ENCODE measurements around the gene PYGO2.

Gene PYGO2

DNA sequence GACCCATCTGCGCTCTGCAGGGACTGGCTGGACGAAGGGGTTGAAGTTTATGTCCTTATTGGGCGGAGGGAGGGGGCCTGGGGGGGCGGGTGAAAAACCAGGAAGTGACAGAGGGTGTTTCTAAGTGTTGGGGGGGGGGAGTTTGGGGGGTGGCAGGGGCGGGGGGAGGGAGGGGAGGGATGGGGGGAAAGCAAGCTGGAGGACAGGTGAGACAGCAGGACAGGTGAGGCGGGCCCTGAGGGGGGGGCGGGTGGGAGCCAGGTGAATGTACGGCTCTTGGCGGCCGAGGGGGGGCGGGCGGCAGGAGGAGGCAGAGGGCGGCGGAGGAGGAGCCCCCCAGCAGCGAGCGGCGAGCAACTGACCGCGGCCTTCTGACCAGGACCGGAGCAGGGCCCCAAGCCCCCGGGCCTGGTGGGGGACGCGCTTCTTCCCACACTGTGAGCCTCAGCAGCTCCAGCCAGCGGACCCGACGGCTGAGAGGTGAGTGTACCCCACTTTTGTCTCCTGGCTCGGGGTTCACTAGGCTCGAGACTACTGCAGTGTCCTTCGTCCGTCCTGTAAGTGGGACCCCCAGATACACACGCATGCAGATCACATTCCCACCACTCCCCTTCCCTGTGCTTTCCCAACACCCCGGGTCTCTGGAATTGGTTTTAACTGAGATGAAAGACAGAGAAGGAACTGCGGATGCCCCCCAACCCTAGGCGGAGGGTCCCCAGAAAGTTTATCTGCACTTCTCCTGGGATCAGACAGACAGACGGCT is 41.1 kb upstream of the PYGO2 start, which contains the start of gene ZBTB7B:
TSS of gene ZBTB7B (plus strand) at position 339 of the 763 bp plus-strand sequence. CDS start 11,859 bp downstream, outside the sequence.
- TF ChIP-seq ZFX (IDR thresholded peaks at IDR 0.05), result peak; percentile 53; the same call in 1 of the 2 replicates
- TF ChIP-seq, protein P1, sequence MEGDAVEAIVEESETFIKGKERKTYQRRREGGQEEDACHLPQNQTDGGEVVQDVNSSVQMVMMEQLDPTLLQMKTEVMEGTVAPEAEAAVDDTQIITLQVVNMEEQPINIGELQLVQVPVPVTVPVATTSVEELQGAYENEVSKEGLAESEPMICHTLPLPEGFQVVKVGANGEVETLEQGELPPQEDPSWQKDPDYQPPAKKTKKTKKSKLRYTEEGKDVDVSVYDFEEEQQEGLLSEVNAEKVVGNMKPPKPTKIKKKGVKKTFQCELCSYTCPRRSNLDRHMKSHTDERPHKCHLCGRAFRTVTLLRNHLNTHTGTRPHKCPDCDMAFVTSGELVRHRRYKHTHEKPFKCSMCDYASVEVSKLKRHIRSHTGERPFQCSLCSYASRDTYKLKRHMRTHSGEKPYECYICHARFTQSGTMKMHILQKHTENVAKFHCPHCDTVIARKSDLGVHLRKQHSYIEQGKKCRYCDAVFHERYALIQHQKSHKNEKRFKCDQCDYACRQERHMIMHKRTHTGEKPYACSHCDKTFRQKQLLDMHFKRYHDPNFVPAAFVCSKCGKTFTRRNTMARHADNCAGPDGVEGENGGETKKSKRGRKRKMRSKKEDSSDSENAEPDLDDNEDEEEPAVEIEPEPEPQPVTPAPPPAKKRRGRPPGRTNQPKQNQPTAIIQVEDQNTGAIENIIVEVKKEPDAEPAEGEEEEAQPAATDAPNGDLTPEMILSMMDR (conservative IDR thresholded peaks at IDR 0.05), result no peak
- H3K27ac ChIP-seq, result peak within 1 kb of the TSS; percentile 99

DNA sequence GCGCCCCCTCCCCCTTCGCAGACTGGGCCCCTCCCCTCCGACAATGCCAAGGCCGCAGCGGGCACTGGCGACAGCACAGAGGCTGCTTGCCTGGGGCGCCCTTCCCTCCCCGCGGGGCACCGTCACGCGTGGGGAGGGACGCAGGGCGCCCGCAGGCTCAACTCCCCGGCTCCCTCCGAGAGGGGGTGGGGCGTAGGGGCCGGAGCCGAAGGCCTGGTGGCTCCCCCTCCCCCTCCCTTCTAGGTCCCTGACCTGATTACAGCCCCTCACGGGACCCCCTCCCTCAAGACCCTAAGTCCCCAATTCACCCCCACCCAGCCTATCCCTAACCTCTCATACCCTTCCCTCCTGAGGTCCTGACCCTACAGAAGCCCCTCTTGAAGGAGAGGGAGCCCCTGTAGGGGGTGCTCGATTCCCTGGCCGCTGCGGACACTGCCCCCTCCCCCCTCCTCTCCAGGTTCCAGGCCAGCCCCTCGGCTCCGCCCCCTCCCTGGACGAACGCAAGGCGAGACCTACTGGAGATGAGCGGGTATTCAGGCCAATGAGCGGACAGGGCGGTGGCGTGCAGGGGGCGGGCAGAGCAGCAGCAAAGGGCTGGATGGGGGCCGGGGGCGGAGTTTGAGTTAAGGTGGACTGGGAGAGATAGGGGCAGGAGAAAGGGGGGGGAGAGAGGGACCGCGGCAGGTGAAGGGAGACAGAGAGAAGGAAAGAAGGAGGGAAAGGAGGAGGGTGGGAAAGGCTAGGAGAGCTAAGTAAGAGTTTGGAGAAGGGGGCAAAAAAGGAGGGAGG is 40.3 kb upstream of the PYGO2 start:
- H3K27ac ChIP-seq, result peak overlapping the region; percentile 99
- no peak for TF ChIP-seq ZFX (IDR thresholded peaks at IDR 0.05)
- TF ChIP-seq, protein P1 (conservative IDR thresholded peaks at IDR 0.05), result no peak; the same call in 1 of the 2 replicates

DNA sequence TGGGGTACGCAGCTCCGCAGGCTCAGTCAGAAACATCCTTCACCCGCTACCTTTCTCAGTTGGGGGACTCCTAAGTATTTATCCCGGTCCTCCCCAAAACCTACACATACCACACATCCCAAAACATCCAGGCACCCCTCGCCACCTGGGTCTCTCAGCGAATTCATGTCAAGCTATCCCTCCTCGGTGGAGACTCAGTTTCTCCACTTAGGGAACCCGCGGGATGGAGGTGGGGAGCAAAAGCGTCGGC is 39.8 kb upstream of the PYGO2 start:
- H3K27ac ChIP-seq, result peak overlapping the region; percentile 99
- TF ChIP-seq, protein P1 (conservative IDR thresholded peaks at IDR 0.05), result no peak
- TF ChIP-seq ZFX (IDR thresholded peaks at IDR 0.05), result no peak

DNA sequence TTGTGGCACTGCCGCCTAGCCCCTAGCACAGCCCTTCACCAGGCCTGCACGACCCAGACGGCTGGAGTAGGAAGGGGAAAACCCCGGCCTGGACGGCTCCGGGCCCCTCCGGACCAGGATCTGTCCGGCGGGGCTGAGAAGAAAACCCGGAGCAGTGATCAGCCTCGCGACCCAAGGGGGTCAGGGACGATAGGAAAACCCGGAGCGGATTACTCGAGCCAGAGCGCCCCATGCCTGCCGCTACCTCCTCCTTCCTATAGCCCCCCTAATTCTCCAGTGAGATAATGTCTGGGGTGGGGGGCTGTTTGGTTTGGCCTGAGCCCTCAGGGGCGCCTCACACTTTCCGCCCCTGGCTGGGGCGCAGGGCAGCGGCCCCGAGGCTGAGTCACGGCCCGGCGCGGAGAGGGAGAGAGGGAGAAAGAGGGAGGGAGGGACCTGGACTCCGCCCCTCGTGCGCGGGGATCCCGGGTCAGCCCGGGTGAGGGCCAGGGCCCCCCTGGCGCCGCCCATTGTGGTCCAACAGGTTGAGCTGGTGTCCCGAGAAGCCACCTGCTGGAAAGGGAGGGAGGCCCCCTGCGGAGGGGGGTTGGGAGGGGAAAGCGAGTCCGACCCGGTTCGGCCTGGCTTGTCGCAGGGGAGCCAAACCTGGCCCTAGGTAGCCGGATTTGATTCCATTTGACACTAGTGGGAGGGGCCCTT is 39.3 kb upstream of the PYGO2 start:
- no peak; the same call in 1 of the 2 replicates for TF ChIP-seq ZFX (IDR thresholded peaks at IDR 0.05)
- TF ChIP-seq, protein P1 (conservative IDR thresholded peaks at IDR 0.05), result no peak
- peak overlapping the region; percentile 99 for H3K27ac ChIP-seq

DNA sequence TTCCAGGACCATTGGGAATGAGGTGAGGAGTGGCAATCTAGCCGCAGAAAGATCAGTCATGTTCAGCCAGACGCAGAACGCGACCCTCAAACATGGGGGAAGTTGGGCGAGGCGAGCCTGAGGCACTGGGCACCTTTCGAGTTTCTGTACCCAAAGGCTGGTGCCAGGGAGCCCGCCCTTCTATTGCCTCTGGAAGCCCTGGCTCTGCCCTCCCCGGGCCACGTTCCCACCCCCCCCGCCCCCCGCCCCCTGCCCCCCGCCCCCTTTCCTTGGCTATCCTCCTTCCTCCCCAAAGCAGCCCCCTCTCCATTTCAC is 38.8 kb upstream of the PYGO2 start:
- H3K27ac ChIP-seq, result peak overlapping the region; percentile 99
- TF ChIP-seq ZFX (IDR thresholded peaks at IDR 0.05), result no peak
- TF ChIP-seq, protein P1 (conservative IDR thresholded peaks at IDR 0.05), result no peak

DNA sequence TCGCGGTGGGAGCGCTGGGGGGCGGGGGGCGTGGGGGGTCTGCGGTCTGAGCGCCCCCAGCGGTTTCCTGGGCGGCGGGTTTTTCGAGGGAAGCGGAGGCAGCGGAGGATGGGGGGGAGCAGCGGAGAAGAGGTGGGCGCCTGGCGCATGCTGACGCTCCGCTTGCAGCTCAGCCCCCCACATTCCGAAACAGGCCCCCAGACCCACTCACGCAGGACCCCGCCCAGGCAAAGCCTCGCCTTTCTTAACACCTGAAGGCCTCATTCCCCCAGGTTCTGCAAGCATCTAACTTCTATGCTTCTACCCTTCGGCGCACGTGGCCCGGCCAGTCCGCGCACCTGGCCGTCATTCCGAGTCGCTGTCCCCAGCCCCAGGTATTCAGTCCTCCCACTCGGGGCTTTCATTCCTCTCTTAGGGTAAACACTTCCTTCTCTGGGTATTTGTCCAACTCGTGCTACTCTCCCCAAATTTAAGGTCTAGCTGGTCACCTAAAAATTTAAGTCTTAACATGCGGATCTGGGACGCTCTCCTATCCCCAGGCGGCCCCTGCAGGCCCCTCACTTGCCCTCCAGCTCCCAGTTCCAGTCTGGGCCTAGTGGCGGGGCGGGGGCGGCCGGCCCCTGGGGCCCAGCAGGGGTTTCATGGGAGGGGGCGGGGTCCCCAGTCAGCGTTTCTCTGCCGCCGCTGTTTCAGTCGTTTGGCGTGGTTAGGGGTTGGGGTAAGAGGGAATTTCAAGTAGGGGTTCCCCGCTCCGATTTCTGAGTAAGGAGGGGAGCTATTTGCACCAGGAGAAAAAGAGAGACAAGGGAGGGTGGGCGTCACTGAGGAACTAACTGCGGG is 38.2 kb upstream of the PYGO2 start:
- H3K27ac ChIP-seq, result peak overlapping the region; percentile 99
- TF ChIP-seq, protein P1 (conservative IDR thresholded peaks at IDR 0.05), result no peak
- TF ChIP-seq ZFX (IDR thresholded peaks at IDR 0.05), result no peak
